DOHH2 (cell line): ENCODE results near the gene SCUBE2.
"Not testable (repeated sequence)": the region's sequence is repeated elsewhere in the genome, so short reads cannot be mapped to it uniquely, and the experiment has no call there.

ENCODE experiments used
- H3F3A ChIP-seq: fragments of 200-600 bp; sonication (generic), shearing (Covaris generic); 2 replicates; pipeline ENCODE4 v1.6.0; 2016; ENCODE audit warnings: antibody characterized with exemption, mild to moderate bottlenecking; ENCODE audit not compliant: control insufficient read depth, insufficient read depth
- H3K27ac ChIP-seq: fragments of 200-600 bp; sonication (generic); 2 replicates; pipeline ENCODE4 v1.5.1; 2014; ENCODE audit warnings: low read depth, mild to moderate bottlenecking, low read length, moderate library complexity
- H3K27me3 ChIP-seq: fragments of 200-600 bp; sonication (generic); 2 replicates; pipeline ENCODE4 v1.6.1; 2014; ENCODE audit warnings: mild to moderate bottlenecking, low read length, mixed read lengths; ENCODE audit not compliant: control insufficient read depth
- H3K36me3 ChIP-seq: fragments of 200-600 bp; sonication (generic); 2 replicates; pipeline ENCODE4 v1.6.1; 2014; ENCODE audit warnings: mild to moderate bottlenecking, low read length, moderate library complexity, mixed read lengths; ENCODE audit not compliant: control insufficient read depth
- H3K4me1 ChIP-seq: fragments of 200-600 bp; sonication (generic); 2 replicates; pipeline ENCODE4 v1.6.1; 2014; ENCODE audit warnings: mild to moderate bottlenecking, low read length, mixed read lengths; ENCODE audit not compliant: control insufficient read depth
- H3K4me2 ChIP-seq: fragments of 200-600 bp; sonication (generic); 2 replicates; pipeline ENCODE4 v1.6.0; 2014; ENCODE audit warnings: mild to moderate bottlenecking, low read length, moderate library complexity
- H3K4me3 ChIP-seq: fragments of 200-600 bp; sonication (generic); 2 replicates; pipeline ENCODE4 v1.5.1; 2014; ENCODE audit warnings: mild to moderate bottlenecking, low read length, mixed read lengths
- H3K79me2 ChIP-seq: fragments of 200-600 bp; sonication (generic); 2 replicates; pipeline ENCODE4 v1.6.1; 2014; ENCODE audit warnings: mild to moderate bottlenecking, low read length, mixed read lengths; ENCODE audit not compliant: control insufficient read depth
- H3K9me2 ChIP-seq: fragments of 200-600 bp; sonication (generic); replicated peaks from 2 replicates; pipeline ENCODE4 v1.6.1; 2014; ENCODE audit warnings: mild to moderate bottlenecking, low read length, mixed read lengths; ENCODE audit not compliant: control insufficient read depth
- H3K9me3 ChIP-seq: fragments of 200-600 bp; sonication (generic); 2 replicates; pipeline ENCODE4 v1.6.1; 2014; ENCODE audit warnings: antibody characterized with exemption, low read length, mixed read lengths; ENCODE audit not compliant: control insufficient read depth, insufficient read depth
- H4K20me1 ChIP-seq: fragments of 200-600 bp; sonication (generic); 2 replicates; pipeline ENCODE4 v1.6.0; 2014; ENCODE audit warnings: low read depth, mild to moderate bottlenecking, antibody characterized with exemption, low read length, moderate library complexity; ENCODE audit not compliant: control insufficient read depth, insufficient read depth
- EZH2phosphoT487 ChIP-seq: fragments of 200-600 bp; sonication (generic); IDR thresholded peaks from 2 replicates; pipeline ENCODE4 v1.6.1; 2017; ENCODE audit warnings: borderline replicate concordance, mild to moderate bottlenecking, antibody characterized with exemption, low read length, moderate library complexity, mixed read lengths
- TF ChIP-seq, protein P1 (sequence below): fragments of 200-600 bp; sonication (generic); IDR thresholded peaks from one replicate; pipeline ENCODE4 v1.5.1; 2014; ENCODE audit warnings: antibody characterized with exemption, mild to moderate bottlenecking, low read depth, low read length; ENCODE audit not compliant: poor library complexity, severe bottlenecking

SCUBE2 gene

DNA sequence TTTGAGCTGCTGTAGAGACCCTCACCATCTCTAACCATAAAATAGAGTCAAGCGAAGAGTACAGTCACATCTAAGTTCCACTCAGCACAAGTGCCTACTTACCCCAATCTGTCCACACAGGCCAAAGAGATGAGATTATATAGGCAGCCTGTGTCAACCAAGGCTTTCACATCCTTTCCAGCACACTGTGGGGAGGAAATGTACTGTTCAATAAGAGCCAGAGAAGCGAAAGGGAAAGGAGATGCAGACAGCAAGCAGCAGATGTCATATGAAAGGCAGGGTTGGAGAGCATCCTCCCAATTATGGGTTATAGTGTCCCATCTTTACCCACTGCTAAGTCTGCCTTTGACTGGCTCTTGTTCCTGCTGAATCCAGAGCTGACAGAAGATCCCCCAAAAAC is 104.0 kb downstream of the SCUBE2 start:
- peaks cover 14% of the 10 kb centered on the region for H3K27me3 ChIP-seq
- H3K36me3 ChIP-seq, result no peaks in the 10 kb centered on the region
- TF ChIP-seq, protein P1, sequence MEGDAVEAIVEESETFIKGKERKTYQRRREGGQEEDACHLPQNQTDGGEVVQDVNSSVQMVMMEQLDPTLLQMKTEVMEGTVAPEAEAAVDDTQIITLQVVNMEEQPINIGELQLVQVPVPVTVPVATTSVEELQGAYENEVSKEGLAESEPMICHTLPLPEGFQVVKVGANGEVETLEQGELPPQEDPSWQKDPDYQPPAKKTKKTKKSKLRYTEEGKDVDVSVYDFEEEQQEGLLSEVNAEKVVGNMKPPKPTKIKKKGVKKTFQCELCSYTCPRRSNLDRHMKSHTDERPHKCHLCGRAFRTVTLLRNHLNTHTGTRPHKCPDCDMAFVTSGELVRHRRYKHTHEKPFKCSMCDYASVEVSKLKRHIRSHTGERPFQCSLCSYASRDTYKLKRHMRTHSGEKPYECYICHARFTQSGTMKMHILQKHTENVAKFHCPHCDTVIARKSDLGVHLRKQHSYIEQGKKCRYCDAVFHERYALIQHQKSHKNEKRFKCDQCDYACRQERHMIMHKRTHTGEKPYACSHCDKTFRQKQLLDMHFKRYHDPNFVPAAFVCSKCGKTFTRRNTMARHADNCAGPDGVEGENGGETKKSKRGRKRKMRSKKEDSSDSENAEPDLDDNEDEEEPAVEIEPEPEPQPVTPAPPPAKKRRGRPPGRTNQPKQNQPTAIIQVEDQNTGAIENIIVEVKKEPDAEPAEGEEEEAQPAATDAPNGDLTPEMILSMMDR, result no peak
- TF ChIP-seq EZH2phosphoT487, result no peak
- H3K9me3 ChIP-seq, result no peaks in the 10 kb centered on the region
- H3F3A ChIP-seq, result no peaks in the 10 kb centered on the region
- H3K4me1 ChIP-seq, result no peaks in the 10 kb centered on the region
- no peak overlapping the region for H3K27ac ChIP-seq
- no peaks in the 10 kb centered on the region for H4K20me1 ChIP-seq
- H3K9me2 ChIP-seq, result no peaks in the 10 kb centered on the region
- no peaks in the 10 kb centered on the region for H3K79me2 ChIP-seq
- no peak overlapping the region for H3K4me2 ChIP-seq
- no peak overlapping the region for H3K4me3 ChIP-seq

DNA sequence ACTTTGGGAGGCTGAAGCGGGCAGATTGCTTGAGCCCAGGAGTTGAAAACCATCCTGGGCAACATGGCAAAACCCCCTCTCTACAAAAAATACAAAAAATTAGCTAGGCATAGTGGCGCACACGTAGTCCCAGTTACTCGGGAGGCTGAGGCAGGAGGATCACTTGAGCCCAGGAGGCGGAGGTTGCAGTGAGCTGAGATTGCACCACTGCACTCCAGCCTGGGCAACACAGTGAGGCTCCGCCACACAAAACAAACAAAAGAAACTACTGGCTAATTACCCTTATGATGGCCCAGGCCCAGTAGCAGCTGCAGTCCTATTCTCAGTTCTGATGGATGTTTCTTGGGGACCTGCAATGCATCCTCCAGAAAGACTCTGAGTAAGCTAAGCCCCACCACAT is 104.6 kb downstream of the SCUBE2 start:
- H3K4me3 ChIP-seq, H3K9me3 ChIP-seq: not testable (repeated sequence)
- peaks cover 14% of the 10 kb centered on the region for H3K27me3 ChIP-seq

GRCh38 chr11:8985462-8985861 is 105.9 kb downstream of the SCUBE2 start:
- Histone ChIP-seq H3K9me3 (no peaks in the 10 kb centered on the region), H3K27ac (no peak overlapping the region), H4K20me1 (no peaks in the 10 kb centered on the region), H3K36me3 (no peaks in the 10 kb centered on the region), H3K4me1 (no peaks in the 10 kb centered on the region), H3K9me2 (no peaks in the 10 kb centered on the region), H3K4me2 (no peak overlapping the region), H3K4me3 (no peak overlapping the region), H3K79me2 (no peaks in the 10 kb centered on the region), H3K27me3 (peaks cover 14% of the 10 kb centered on the region), H3F3A (no peaks in the 10 kb centered on the region)
- TF ChIP-seq, protein P1, result no peak
- TF ChIP-seq EZH2phosphoT487, result no peak

More for the DNA sequence above, 104.6 kb downstream of the SCUBE2 start:
- not testable (repeated sequence) for H3K9me2 ChIP-seq, H3K27ac ChIP-seq, H3F3A ChIP-seq, H3K36me3 ChIP-seq, H3K79me2 ChIP-seq, H4K20me1 ChIP-seq, H3K4me2 ChIP-seq, H3K4me1 ChIP-seq

- H4K20me1 ChIP-seq, result no peaks in the 10 kb centered on the region
- H3K4me3 ChIP-seq, result no peak overlapping the region
- TF ChIP-seq EZH2phosphoT487, result no peak
- TF ChIP-seq, protein P1, result no peak
- no peak overlapping the region for H3K27ac ChIP-seq
- no peaks in the 10 kb centered on the region for H3K79me2 ChIP-seq
- H3F3A ChIP-seq, result no peaks in the 10 kb centered on the region
- peaks cover 7% of the 10 kb centered on the region for H3K27me3 ChIP-seq
- no peaks in the 10 kb centered on the region for H3K4me1 ChIP-seq
- no peaks in the 10 kb centered on the region for H3K9me2 ChIP-seq
- no peaks in the 10 kb centered on the region for H3K36me3 ChIP-seq
- H3K4me2 ChIP-seq, result no peak overlapping the region
- H3K9me3 ChIP-seq, result no peaks in the 10 kb centered on the region
Measured at GRCh38 chr11:8983552-8983951, 107.8 kb downstream of the SCUBE2 start.
